Activated T-cell treated with anti-CD3 and anti-CD28 coated beads for 24 hours (primary cell): ENCODE results near the gene MINK1.

ENCODE experiments used
- DNase-seq: peaks from one replicate; pipeline ENCODE4 v3.0.0-alpha.2; 2020; ENCODE audit warnings: low read depth

MINK1 gene

GRCh38 chr17:4833178-4833940 is at the start of gene MINK1:
MINK1 (plus strand) TSS chr17:4833340; CDS start chr17:4833584, 244 bp downstream.
- peak; percentile 85 for DNase-seq

GRCh38 chr17:4785311-4786105 is 47.6 kb upstream of the MINK1 start:
- no peak for DNase-seq

- DNase-seq = no peak
These were observed 47.0 kb upstream of the MINK1 start, which contains the start of gene VMO1 for GRCh38 chr17:4786106-4786511. VMO1 (minus strand) TSS chr17:4786364; CDS start chr17:4786352, 12 bp downstream.

- no peak for DNase-seq
These were observed 46.6 kb upstream of the MINK1 start for GRCh38 chr17:4786516-4786915.

GRCh38 chr17:4788159-4788806 is 44.9 kb upstream of the MINK1 start:
- DNase-seq = no peak

GRCh38 chr17:4788807-4789700 is 44.1 kb upstream of the MINK1 start, which contains the start of gene GLTPD2:
GLTPD2 (plus strand) TSS chr17:4788964; CDS start chr17:4789012, 48 bp downstream.
- DNase-seq = no peak

- DNase-seq = no peak
These were observed 43.5 kb upstream of the MINK1 start for GRCh38 chr17:4789701-4789950.

- peak; percentile 72 for DNase-seq
These were observed 43.0 kb upstream of the MINK1 start for GRCh38 chr17:4789951-4790704.

GRCh38 chr17:4790705-4791088 is 42.4 kb upstream of the MINK1 start:
- no peak for DNase-seq

- DNase-seq = no peak
These were observed 38.0 kb upstream of the MINK1 start for GRCh38 chr17:4795168-4795567.

GRCh38 chr17:4796552-4796920 is 36.6 kb upstream of the MINK1 start:
- DNase-seq = no peak

GRCh38 chr17:4800462-4801196 is 32.5 kb upstream of the MINK1 start:
- DNase-seq = no peak

GRCh38 chr17:4802228-4802627 is 30.9 kb upstream of the MINK1 start, which contains the start of gene C17orf114:
C17orf114 (minus strand) TSS chr17:4802328.
- DNase-seq = no peak

GRCh38 chr17:4806456-4806776 is 26.7 kb upstream of the MINK1 start:
- no peak for DNase-seq

GRCh38 chr17:4806777-4807604 is 26.1 kb upstream of the MINK1 start, which contains the start of gene PLD2:
PLD2 (plus strand) TSS chr17:4807152; CDS start chr17:4807773, 621 bp downstream.
- peak; percentile 80 for DNase-seq

GRCh38 chr17:4807605-4808377 is 25.3 kb upstream of the MINK1 start:
- DNase-seq = no peak

GRCh38 chr17:4808378-4808767 is 24.8 kb upstream of the MINK1 start:
- no peak for DNase-seq

GRCh38 chr17:4810696-4811290 is 22.3 kb upstream of the MINK1 start:
- DNase-seq = no peak
